HG03342 (cell line): Measurements from ENCODE around the gene TRIM10.

Experiments used
- ATAC-seq: cut with Tn5 transposase; IDR thresholded peaks from one replicate; pipeline ENCODE4 v1.9.1; 2021; ENCODE audit warnings: mild to moderate bottlenecking, moderate library complexity; ENCODE audit not compliant: unreplicated experiment

The TRIM10 gene, protein sequence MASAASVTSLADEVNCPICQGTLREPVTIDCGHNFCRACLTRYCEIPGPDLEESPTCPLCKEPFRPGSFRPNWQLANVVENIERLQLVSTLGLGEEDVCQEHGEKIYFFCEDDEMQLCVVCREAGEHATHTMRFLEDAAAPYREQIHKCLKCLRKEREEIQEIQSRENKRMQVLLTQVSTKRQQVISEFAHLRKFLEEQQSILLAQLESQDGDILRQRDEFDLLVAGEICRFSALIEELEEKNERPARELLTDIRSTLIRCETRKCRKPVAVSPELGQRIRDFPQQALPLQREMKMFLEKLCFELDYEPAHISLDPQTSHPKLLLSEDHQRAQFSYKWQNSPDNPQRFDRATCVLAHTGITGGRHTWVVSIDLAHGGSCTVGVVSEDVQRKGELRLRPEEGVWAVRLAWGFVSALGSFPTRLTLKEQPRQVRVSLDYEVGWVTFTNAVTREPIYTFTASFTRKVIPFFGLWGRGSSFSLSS

DNA sequence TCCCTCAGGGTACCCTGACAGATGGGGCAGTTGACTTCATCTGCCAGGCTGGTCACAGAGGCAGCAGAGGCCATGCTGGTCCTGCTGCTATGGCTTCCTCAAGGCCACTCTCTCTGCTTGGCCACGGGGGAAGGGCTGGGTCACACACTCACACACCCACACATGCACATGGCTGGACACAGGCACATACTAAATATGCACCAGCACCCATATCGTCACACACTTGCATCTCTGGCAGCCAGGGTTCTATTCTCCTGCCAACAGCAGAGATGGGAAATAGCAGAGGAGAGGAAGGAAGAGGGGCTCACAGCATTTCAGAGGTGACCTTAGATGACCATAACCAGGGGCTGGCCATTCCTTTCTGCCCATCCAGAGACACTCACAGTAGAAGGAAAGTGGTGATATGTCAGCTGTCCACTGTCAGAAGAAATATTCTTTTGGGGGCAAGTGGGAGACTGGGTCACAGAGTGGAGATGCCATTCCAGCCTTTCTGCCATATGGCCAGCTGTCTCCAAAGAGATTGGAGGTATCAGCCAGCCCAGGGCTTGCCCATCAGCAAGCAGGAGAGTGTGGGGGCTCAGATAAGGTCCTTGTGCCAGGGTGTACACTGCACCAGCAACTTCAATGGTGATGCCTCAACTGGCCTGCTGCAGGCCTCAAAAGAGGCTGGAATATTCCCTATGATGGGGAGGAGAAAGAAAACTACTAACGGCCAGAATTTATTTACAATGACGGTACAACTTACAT lies at the start of gene TRIM10:
TRIM10 (minus strand) TSS at position 427 of the 747 bp plus-strand sequence; CDS start at position 74, 353 bp downstream.
- no peak for ATAC-seq

DNA sequence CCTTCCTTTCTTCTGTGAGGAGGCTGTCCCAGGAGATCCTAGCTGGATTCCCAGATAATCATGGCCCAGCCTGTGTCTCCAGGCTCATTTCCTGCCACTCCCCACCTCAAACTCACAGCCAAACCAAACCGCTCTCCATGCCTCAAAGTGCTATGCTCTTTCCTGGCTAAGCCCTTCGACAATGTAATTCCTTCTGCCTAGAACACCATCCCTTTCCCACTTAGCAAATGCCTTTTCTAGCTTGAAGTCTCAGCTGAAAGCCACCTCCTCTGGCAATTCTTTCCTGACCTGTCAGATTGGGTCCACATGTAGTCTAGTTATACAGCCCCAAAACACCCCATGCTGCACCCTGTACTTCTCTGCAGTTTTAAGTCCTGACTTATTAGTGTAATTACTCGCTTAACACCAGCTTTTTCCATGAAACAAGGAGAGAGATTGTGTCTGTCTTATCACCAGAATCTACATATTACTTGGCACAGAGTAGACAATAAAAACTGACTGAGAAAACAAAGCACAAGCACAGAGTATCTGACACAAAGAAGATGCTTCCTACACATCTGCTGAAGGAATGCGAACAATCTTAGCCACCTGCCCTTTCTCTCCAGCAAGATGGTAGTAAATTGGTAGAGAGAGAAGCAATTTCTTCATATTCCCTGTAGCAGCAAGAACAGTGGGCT lies 46.7 kb upstream of the TRIM10 start:
- ATAC-seq: no peak

- no peak for ATAC-seq
These were observed 46.0 kb upstream of the TRIM10 start for GRCh38 chr6:30206799-30207618.

DNA sequence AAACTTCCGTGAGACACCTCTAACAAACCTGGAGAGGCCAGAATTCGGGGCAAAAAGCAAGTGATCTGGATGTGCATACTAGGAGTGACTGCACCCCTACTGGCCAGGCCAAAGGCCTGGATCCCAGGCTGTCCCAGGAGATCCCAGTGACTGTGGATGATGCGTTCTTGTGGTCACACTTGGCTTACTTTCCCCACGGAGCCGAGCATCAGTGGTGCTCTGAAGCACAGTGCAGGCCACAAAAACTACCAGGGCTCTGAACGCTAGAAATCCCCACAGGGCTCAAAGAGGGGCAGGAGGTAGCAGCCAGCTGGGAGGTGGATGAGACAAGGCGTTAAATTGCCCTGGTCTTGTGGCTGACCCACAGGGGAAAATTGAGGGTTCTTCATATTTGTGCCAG lies 45.1 kb upstream of the TRIM10 start:
- no peak for ATAC-seq

GRCh38 chr6:30204116-30204515 lies 43.1 kb upstream of the TRIM10 start:
- ATAC-seq: no peak

DNA sequence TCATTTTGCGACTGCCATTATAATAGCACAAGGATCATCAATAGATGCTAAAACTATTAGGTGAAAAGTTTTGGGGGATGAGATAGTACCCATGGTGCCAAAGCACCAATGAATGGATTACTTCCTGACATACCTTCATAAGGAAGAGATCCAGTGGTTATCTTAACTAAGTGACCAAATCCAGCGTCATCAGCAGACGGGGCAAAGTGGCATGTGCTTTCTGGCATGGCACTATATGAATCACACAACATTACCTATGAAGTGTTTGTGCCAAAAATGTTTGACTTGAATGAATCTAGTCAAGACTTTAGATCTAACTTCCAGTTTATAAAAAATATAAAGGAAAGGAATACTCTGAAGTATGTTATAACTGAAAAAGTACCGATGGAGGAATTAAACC lies 41.4 kb upstream of the TRIM10 start:
- no peak for ATAC-seq

DNA sequence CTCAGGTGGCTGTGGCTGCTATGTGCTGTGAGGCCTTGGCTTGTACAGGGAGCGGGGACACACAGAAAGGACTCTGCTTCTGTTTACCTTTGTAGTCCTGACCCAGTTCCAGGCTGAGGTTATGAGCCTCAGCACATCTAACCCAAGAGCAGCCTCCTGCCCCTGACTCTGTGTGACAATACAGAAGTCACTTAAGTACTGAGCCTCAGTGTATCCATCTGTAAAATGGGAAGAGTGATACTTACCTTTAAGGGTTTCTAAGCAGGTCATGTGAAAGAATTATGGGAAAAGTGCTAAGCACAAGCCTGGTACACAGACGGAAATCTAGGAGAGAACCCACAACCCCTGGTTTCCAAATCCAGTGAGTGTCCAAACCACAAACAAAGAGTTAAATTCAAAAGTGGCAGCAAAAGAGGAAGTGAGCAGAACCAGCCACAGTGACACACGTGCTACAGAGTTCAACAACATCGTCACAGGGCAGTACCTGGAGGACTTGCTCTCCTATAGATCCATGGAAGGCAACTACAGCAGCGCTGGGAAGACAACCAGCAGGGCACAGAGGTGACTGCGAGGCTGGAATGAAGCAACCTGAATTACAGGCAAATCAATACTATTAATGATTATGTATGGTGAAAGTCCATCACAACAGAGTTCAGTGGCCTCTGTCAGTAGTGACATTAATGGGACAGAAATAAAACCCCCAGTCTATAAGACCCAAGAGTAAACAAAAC lies 39.7 kb upstream of the TRIM10 start:
- ATAC-seq: peak; percentile 82

- ATAC-seq: no peak
These were observed 37.4 kb upstream of the TRIM10 start for GRCh38 chr6:30198166-30199084.

DNA sequence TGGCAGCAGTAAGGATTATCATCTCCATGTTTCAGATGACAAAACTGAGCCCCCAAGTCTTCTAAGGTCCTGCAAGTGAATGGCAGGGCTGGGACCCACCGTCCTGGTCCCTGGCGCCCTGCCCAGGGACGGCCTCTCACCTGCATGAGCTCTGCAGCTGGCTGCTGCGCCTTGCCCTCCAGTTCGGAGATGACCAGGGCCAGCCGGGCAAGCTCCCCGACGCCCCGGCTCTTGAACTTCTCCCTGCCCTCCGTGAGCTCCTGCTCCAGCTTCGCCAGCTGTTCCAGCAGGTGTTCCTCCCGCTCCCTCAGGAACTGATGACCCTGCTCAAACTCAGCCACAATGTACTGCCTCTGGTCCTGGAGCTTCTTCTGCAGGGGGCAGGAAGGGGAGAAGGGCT lies 35.4 kb upstream of the TRIM10 start:
- no peak for ATAC-seq

GRCh38 chr6:30195951-30196350 lies 34.9 kb upstream of the TRIM10 start:
- ATAC-seq: no peak

DNA sequence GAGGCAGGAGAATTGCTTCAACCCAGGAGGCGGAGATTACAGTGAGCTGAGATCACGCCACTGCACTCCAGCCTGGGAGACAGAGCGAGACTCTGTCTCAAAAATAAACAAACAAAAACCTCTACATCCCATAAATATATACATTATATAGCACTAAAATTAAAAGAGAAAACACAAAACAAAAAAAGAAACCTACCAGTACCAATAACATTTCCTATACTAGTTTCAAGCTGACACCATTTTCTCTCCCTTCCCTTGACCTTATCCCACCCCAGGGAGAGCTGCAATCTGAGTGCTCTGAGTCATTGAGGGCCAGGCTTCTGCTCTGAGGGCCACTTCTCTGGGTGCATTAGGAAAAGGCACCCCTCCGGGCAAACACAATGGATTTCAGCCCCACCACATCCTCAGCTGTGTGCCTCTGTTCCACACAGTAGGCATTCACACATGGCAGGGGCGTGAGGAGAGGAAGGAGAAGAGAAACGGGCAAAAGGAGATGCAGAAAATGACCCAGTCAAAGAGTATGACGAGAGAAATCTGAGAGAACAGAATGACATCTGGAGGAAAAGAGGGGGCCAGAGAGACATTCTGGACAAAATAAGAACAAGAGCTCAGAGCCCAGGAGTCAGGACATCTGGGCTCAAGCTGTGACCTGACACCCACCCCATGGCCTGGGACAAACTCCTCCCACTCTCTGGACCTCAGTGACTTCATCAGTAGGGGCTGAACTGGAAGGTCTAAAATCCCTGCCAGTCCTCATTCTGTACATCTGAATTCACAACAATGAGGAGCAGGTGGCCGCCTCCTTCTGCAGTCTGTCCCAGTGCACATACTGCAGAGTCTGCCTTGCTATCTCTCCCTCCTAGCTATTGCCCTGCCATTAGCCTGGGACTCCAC lies 34.0 kb upstream of the TRIM10 start:
- ATAC-seq: no peak

DNA sequence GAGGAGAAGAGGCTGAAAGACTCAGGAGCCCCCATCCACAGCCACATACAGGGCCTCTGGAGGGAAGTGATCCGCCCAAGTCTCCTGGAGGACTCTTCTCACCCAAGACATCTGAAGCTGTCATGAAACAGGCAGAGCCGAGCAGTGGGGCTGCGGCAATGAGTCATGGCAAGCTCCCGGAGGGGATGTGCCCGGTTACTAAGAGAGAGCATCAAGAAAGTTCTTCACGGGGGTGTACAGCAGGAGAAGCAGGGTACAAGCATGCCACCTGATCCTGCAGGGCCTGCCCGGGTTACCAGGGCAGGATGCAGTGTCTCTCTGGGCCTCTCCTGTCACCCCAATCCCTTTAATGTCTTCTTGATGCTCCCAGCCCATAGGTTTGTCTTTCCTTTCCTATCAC lies 31.1 kb upstream of the TRIM10 start:
- no peak for ATAC-seq

- no peak for ATAC-seq
These were observed 27.5 kb upstream of the TRIM10 start for GRCh38 chr6:30188541-30188940.

DNA sequence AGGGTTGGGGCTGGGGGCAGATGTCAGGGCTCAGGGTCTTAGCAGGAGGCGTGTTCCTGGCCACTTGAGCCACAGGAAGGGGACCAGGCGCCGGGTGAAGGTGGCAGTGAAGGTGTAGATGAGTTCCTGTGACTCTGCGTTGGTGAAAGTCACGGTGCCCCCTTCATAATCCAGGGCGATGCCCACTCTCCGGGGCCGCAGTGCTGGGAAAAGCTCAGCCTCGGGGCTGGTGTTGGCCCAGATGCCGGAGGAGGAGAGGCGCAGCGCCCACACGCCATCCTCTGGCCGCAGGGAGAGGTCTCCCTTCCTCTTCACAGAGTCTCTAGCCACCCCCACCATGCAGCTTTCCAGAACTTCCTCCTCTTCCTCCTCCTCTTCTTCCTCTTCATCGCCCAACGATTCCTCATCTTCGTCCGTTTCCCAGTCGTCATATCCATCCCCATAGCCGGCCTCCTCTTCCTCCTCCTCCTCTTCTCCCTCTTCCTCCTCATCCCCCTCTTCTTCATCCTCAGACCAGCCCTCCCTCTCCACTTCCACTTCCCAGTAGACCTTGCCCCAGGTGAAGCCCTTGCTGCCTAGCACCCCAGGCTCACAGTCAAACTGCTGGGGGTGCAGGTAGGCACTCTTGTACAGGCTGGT lies 25.0 kb upstream of the TRIM10 start:
- ATAC-seq: no peak

DNA sequence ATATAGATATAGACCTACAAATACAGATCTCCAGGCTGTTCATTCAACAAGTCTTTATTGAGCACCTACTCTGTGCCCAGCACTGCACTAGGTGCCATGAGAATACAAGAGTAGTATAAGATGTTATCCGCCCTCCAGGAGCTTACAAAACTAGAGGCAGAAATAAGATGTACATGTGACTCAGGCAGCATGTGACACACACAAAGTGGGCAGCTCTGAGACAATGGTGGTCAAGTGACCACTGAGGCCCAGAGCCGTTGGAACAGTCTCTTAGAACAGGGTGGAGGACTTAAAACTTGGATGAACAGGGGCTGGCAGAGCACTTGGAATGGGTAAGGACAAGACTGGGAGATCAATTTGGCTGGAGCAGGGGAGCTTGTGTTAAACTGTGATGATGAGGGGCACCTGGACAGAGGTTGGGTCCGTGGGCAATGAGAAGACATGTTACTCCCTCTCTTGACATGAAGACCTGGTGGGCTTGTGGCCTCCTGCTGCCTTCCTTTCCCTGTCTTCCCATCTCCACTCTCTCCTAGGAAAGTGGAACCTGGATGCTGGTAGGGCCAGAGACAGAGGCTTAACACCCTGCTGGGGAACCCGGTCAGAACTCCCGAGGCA lies 23.5 kb upstream of the TRIM10 start:
- no peak for ATAC-seq

DNA sequence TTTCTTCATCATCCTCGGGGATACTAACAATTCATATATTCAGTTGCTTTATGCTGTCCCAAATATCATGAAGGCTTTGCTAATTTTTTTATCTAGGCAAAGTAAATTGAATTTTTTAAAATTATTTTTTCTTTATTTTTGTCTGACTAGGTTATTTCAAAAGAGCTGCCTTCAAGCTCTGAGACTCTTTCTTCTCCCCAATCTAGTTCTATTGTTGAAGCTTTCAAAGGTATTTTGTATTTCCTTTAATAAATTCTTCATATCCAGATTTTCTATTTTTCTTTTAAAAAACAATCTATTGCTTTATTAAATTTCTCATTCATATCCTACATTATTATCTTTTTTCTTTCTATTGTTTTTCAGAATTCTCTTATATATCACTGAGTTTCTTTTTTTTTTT lies 19.1 kb upstream of the TRIM10 start:
- no peak for ATAC-seq

DNA sequence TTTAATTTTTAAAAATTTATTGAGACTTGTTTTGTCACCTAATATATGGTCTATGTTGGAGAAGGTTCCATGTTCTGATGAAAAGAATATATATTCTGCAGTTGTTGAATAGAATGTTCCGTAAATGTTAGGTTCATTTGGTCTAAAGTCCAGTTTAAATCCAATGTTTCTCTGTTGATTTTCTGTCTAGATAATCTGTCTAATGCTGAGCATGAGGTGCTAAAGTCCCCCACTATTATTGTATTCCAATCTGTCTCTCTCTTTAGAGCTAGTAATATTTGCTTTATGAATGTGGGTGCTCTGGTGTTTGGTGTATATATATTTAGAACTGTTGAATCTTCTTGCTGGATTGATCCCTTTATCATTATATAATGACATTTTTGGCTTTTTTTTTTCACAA lies 17.8 kb upstream of the TRIM10 start:
- no peak for ATAC-seq
